UCSD-AML1 (cell line): ENCODE results near the gene RFC2.
"Not testable (repeated sequence)": the region's sequence is repeated elsewhere in the genome, so short reads cannot be mapped to it uniquely, and the experiment has no call there.

Experiments used
- DNase-seq: peaks from one replicate; lab custom pipeline; 2025; ENCODE audit not compliant: unreplicated experiment; lab: John Stamatoyannopoulos, UW

RFC2 gene

DNA sequence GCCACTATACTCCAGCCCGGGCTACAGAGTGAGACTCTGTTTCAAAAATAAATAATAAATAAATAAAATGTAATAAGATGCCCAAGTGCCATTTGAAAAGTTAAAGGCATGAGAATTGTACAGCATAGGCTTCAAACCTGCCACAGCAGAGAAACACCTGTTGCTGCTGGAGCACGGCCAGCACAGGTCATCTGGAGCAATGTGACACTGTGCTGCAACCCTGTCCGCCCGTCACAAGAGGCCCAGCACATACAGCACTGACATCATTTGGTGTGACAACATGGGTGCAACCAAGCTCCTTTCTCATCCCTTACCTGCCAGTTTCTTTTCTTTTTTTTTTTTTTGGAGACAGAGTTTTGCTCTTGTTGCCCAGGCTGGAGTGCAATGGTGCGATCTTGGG, 1.3 kb downstream of the RFC2 start:
- DNase-seq: no peak

DNA sequence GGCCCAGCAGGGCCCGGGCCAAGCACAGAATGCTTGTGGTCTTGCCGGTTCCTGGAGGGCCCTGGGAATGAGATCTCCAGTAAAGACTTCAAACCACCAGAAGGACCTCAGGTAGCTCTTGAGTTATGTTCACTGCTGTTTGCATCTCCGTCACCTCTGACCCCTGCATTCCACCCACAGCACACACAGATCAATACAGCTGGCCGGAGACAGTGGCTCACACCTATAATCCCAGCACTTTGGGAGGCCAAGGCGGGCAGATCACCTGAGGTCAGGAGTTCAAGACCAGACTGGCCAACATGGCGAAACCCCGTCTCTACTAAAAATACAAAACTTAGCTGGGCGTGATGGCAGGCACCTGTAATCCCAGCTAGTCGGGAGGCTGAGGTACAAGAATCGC, 5.1 kb downstream of the RFC2 start:
- not testable (repeated sequence) for DNase-seq

DNA sequence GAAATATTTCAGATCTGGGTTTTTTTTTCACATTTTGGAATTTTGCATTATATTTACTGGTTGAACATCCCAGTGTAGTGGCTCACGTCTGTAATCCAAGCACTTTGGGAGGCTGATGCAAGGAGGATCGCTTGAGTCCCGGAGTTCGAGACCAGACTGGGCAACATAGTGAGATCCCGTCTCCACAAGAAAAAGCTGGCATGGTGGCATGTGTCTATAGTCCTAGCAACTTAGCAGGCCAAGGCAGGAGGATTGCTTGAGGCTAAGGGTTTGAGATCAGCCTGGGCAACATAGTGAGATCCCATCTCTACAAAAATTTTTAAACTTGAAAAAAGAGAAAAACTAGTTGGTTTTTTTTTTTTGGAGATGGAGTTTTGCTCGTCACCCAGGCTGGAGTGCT, 6.0 kb downstream of the RFC2 start:
- no peak for DNase-seq

DNA sequence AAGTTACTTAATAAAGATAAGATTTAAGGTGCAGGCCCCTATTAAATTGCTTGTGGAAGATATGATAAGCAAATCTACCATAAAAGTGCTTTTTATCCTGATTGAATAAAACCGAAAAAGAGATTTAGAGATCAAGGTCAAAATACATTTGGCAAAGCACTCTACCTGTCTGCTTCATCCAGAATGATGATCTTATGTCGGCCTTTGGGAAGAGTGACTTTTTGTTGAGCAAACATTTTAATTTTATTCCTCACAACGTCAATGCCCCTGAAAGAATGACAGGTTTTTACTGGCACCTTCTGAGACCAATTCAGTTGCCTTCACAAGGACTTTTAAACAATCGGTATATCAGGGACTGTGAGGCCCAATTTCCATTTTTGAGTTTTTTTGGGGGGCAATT, 7.7 kb downstream of the RFC2 start:
- DNase-seq: no peak

DNA sequence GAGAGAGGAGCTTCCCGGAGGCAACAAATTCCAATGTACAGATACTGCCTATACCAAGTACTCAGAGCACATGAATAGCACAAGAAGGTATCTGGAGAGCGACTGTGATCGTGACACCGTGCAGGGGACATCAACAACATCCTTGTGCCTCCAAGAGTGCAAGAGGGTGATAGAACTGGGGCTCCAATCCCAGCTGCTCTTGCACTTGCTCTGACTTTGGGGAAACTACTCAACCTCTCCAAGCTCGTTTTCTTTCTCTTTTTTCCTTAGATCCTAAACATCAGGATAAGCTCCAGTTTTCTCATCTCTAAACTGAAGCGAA, 12.1 kb downstream of the RFC2 start:
- DNase-seq: no peak

DNA sequence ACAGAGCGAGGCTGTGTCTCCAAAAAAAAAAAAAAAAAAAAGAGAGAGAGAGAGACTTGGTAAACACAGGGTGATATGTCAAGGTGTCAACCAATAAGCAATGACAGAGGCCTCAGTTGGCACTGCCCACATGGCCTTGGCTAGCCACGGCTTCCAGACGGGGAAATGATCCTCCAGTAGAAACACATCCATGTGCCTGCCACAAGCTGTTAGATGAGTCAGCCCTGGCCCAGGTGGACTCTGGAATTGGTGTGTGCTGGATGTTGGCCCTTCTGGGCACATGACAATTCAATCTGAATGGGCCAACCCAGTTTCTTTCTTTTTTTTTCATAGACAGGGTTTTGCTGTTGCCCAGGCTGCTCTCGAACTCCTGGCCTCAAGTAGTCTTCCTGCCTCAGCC, 13.7 kb downstream of the RFC2 start:
- no peak for DNase-seq

DNA sequence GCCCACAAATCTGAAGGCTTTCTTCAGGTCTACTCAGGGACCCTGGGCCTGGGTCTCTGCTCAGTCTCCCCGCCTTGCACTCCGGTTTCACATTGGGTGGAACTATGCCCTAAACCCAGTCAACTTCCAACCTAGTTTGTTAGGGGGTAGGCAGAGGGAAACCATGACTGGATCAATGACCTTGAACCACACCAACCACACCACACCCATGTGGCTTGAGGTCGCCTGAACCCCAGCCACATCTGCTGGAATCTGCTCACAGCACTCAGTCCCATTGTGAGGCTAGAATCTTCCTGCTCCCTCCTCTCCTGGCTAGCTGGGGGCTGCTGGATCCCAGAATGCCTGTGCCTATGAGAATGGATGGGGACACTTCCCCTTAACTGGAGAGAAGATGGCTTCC, 17.9 kb downstream of the RFC2 start:
- no peak for DNase-seq

DNA sequence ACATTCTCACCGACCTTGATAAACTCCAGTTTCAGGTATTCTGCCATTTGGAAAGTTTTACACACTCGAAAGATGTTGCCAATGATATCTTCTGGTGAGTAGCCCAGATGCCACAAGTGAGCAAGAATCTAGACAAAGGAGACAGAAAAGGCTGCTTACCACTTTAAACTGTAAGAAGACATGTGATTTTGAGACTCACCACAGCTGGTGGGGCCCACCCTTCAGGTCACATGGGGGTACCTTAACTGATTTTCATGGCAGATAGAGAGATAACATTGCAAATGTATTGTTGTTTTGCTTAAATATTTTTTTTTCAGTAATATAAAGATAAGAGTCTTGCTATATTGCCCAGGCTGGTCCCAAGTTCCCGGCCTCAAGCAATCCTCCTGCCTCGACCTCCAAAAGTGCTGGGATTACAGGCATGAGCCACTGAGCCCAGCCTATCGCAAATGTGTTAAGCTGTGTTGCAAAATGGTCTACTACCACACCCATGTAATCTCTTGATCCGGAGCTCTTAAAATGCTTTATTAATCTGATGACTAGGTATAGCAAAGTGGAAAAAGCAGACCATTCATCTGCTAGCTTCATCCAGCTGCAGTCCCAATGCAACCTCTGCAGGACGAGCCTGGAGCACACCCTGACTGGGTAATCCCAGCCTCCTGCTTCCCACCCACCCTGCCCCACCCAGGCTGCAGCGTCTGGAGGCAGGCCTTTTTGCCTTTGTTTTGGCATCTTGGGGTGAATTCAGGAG, 18.5 kb downstream of the RFC2 start:
- DNase-seq: no peak

DNA sequence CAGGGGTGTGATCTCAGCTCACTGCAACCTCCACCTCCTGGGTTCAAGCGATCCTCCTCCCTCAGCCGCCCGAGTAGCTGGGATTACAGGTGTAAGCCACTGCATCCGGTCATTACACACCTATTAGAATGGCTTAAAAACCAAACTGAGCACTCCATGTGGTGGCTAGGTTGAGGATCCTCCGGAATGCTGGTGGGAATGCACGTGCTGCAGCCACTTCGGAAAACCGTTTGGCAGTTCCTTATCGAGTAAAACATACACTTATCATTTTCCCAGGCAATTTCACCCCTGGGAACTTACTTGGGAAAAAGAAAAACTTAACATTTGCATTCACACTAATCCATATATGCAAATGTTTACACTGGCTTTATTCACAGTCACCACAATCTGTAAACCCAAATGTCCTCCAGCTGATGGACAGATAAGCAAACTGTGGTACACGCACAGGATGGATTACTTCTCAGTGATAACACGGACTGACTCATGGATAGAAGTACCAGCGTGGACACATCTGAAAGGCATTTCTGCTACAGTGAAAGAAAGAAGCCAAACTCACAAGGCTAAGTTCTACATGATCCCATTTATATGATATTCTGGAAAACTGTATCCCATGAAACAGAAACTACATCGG, 20.4 kb downstream of the RFC2 start:
- no peak for DNase-seq

DNA sequence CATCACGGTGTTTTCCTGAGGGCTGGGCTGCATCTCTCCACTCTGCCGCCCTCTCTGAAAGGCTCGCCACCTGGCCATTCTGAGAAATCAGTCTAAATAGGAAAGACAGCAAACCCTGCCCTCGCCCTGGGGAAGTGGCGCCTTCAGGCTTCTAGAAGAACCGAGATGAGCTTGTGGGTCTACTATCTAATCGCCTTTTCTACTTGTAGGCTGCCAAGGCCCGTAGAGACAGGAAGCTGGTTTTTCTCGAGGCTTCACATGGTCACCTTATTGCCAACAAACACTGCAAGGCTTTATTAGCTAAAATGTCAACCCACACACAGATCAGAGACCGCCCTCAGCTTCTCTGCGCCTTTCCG, 23.0 kb downstream of the RFC2 start:
- no peak for DNase-seq

DNA sequence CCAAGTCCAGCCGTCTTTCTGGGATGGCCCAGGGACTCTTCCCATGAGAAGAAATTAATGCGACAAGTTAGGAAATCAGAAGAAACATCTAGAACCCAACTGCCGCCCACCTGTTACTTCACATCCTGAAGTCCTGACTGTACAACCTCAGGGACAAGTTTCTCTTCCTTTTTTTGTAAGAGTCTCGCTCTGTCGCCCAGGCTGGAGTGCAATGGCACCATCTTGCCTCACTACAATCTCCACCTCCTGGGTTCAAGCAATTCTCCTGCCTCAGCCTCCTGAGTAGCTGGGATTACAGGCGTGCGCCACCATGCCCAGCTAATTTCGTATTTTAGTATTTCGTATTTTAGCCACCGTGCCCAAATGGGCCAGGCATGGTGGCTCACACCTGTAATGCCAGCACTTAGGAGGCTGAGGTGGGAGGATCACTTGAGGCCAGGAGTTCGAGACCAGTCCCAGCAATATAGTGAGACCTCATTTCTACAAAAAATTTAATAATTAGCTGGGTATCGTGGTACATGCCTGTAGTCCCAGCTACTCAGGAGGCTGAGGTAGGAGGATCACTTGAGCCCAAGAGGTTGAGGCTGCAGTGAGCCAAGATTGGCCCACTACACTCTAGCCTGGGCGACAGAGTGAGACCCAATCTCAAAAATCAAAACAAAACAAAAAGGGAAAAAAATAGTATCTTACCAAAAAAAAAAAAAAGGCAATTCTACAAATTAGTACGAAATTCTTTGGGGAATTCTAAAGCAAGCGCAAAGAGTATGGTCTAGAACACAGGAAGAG, 23.6 kb downstream of the RFC2 start:
- no peak for DNase-seq

DNA sequence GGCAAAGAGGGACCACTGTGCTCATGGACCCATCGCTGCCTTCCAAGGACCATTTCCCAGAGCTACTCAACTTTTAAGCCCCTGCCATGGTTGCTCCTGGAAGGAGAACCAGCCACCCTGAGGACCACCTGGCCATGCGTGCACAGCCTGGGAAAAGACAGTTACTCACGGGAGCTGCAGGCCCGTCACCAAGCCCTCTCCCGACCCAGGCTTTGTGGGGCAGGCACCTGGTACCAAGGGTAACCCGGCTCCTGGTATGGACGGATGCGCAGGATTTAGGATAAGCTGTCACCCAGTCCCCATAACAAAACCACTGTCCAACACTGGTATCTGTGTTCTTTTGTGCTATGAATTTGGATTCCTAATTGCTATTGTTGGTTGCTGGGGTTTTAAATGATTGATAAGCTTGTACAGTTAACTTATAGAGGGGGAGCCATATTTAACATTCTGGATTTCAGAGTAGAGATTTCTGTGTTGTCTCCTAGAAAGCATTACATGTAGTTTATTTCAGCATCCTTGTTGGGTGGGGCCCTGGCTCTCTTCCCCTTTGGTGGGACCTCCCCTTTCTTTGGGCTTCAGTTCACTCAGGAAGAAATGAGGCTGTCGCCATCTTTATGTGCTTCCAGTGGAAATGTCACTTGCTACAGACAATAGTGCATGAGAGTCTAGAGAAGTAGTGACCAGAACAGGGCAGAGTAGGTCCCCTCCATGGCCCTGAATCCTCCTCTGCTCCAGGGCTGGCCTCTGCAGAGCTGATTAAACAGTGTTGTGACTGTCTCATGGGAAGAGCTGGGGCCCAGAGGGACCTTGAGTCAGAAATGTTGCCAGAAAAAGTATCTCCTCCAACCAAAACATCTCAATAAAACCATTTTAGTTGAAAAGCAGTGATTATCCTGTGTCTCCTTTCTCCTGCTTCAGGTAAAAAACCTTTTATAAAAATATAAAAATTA, 25.0 kb downstream of the RFC2 start:
- DNase-seq: no peak

DNA sequence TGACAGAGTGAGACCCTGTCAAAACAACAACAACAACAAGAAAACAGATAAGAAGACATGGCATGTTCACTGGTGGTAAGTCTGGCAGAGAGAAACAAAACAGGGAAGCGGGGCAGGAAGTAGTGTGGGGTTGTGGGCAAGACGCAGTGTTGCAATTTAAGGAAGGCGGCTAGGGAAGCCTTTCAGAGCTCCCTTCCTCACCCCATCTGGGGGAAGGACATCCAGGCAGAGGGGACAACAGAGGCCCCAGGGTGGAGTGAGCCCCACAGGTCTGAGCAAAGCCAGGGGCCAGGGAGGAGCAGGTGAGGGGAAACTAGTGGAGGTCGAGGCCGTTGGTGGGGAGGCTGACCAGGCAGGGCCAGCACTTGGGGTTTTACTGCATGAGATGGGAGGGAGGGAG, 27.6 kb downstream of the RFC2 start:
- DNase-seq: peak; percentile 46

DNA sequence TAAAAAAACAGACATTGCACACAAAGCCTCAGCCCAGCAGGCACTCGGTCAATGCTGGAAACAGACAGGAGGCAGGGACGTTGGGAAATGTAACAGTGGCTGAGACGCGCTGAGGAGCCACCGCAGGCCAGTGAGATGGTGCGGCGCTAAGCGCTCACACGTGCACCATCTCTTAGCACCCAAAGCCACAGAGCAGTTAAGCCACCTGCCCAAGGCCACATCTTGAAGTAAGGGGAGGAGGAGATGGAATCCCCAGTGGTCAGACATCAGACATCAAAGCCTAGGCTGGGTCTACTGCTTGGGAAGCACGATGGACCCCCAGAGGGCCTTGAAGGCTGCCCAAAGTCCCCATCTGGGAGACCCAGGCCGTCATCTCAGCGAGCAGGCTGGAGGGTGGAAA, 28.8 kb downstream of the RFC2 start:
- DNase-seq: no peak

DNA sequence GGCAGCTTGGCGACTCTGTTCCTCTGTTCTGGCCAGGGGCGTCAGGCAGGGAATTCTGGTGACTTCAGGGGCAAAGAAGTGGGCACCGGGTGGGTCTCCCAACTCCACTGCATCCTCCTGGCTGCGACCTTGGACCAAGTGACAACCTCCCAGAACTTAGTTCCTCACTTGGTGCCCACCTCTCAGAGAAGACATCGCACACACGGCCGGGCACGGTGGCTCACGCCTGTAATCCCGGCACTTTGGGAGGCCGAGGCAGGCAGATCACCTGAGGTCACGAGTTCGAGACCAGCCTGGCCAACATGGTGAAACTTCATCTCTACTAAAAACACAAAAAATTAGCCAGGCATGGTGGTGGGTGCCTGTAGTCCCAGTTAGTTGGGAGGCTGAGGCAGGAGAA, 29.3 kb downstream of the RFC2 start:
- DNase-seq: not testable (repeated sequence)

DNA sequence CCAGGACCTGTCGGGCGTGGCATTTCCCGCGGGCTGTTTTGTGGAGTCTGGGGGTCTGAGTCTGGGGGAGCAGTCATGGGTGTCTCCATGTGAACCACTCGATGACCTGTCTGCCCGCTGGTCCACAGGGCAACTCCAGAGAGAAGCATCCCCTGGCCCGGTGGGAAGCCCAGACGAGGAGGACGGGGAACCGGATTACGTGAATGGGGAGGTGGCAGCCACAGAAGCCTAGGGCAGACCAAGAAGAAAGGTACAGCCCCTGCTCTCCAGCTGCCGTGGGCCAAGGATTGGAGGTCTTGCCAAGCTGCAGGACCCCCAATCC, 29.7 kb downstream of the RFC2 start:
- no peak for DNase-seq

DNA sequence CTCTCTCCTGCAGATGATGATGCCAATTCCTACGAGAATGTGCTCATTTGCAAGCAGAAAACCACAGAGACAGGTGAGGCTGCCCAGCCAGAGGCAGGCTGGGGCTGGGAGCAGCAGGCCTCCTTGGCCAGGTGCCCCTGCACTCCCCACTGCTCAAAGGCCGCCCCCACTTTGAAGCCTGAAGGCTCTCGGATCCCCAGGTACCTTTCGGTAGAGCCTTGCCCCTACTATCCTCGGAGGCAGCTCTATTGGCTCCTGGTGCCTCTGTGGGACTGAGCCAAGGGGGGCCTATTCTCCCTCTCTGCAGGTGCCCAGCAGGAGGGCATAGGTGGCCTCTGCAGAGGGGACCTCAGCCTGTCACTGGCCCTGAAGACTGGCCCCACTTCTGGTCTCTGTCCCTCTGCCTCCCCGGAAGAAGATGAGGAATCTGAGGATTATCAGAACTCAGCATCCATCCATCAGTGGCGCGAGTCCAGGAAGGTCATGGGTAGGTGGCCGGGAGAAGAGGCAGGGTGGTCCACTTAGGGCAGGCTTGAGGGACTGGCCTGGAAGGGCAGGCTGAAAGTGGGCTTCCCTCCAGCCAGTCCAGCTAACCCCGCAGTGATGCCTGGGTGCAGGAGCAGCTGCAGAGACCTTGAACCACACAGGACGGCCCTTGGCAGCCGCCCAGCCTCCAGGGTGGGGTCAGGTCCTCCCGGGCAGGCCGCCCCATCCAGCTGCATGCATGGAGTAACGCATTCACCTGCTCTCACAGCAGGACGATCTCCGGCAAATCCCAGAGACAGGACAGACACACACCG, 30.3 kb downstream of the RFC2 start:
- no peak for DNase-seq

DNA sequence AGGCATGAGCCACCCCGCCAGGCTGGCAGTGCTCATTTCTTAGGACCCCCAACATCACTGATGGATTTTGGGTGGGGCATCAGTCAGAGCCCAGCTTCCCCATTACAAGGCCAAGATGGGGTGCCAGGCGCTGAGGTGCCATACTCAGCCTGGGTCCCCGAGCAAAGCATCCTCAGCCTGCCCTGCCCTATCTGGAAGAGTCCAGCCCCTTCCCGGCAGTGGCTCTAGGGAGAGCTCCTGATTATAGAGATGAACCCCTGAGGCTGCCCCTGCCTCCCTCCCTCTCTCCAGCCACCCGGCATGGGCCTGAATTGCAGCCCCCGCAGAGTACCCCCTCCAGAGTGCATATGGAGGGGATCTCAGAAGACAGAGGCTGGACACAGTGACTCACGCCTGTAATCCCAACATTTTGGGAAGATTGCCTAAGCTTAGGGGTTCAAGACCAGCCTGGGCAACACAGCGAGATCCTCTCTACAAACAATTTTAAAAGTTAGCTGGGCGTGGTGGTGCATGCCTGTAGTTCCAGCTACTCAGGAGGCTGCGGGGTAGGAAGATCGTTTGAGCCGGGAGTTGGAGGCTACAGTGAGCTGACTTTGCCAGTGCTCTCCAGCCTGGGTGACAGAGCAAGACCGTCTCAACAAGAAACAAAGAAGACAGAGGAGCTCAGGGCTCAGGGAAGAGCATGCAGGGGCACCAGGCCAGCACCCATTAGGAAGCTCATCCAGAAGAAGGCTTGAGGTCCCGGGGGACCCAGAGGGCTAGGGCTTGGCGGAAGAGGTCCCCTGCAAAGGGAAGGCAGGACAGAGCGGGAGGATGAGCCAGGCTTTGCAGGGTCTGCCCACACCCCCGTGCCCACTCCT, 31.1 kb downstream of the RFC2 start:
- DNase-seq: no peak

DNA sequence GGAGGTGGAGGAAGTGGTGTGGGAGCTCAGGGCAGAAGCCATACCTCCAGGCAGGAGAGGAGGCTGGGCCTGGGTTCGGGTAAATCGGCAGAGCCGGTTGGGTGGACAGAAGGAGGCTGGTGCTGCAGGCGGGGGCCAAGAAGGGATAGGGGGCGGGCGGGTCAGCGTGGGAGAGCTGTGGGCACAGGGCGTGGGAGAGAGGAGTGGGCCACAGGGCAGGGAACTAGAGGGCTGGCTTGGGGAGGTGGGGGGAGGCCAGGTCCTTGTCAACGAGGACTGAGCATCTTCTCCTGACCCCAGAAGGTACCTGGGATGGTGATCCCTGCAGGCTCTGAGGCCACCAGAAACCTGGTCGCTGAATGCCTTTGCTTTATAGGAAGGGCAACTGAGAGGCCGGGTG, 32.5 kb downstream of the RFC2 start:
- DNase-seq: no peak

DNA sequence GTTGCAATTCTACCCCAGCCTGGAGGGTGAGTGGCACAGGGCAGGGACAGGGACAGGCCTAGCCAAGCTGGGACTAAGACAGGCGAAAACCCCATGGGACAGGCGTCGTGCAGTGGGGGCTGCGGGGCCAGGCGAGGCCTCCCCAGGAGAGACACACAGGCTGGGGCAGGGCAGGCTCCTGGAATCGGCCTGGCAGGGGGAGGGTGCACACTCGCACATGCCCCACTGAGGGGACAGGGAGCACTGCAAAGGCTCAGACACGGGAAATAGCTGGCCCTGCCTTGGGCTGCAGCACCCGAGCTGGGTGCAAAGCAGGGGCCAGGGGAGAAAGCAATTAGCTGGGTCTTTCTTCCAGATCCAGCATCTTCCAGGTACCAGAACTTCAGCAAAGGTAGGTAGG, 34.0 kb downstream of the RFC2 start:
- DNase-seq: no peak
